Adrenal gland (tissue), 12 donors: ENCODE measurements around the gene DUOXA1. TPM values are rescaled to one million over a fixed set of nuclear protein-coding genes. Genes with fewer than 3 reads are reported as not detected.

Source experiments
- DNase-seq, 7 donors: peaks; one replicate each; pipeline ENCODE4 v3.0.0-alpha.2; 2019 to 2020
- H3K27ac ChIP-seq, 5 donors: fragments of 200-600 bp; sonication (generic) in 4 of 5; 1 replicate in 3 of 5; 2 replicates in 2 of 5; pipeline versions ENCODE4 v1.5.1 to v1.8.0; 2016 to 2020; ENCODE audit warnings: mild to moderate bottlenecking in 1 of 5
- H3K27me3 ChIP-seq: fragments of 200-600 bp; 2 replicates; pipeline ENCODE4 v1.8.0; 2021
- H3K36me3 ChIP-seq, 2 donors: fragments of 200-600 bp; replicated peaks in 1 of 2; 1 replicate in 1 of 2; 2 replicates in 1 of 2; pipeline versions ENCODE4 v1.5.1 to v1.8.0; 2018 to 2022
- H3K4me1 ChIP-seq, 2 donors: fragments of 200-600 bp; replicated peaks in 1 of 2; 1 replicate in 1 of 2; 2 replicates in 1 of 2; pipeline versions ENCODE4 v1.5.1 to v1.8.0; 2018 to 2021
- H3K4me3 ChIP-seq, 4 donors: fragments of 200-600 bp; sonication (generic) in 3 of 4; one replicate each; pipeline ENCODE4 v1.5.1; 2016 to 2018
- H3K9me3 ChIP-seq, 3 donors: fragments of 200-600 bp; sonication (generic) in 1 of 3; replicated peaks in 1 of 3; 1 replicate in 2 of 3; 2 replicates in 1 of 3; pipeline versions ENCODE4 v1.5.1 to v1.8.0; 2016 to 2021
- POLR2A ChIP-seq, 2 donors: fragments of 450-650 bp; IDR thresholded peaks; one replicate each; pipeline ENCODE4 v1.6.1; 2017; ENCODE audit warnings: antibody characterized with exemption in 2 of 2, mild to moderate bottlenecking in 2 of 2, moderate library complexity in 1 of 2
- WGBS, 4 donors: extraction: QIAGEN DNeasy Blood & Tissue Kit in 2 of 4; methylation state at CpG; one replicate each; pipeline versions ENCODE4 v1.1.5 to v1.1.7; 2013 to 2017; 5-methylcytosine and 5-hydroxymethylcytosine counted together
- intact Hi-C, 2 donors: fragments of 100-400 bp; cut with DNase I; formaldehyde crosslinking; loops; one replicate each; pipeline versions ENCODE4 v1.14.1 to v1.15.0; 2022 to 2023
- polyA plus RNA-seq, 3 donors: library from polyadenylated mRNA; stranded (reverse); fragments of 200-250 nt in 2 of 3; fragments of 350-450 nt in 1 of 3; fragmentation: Illumina TruSeq in 1 of 3; extraction: RNeasy Lipid Tissue Mini Kit (QIAGEN cat#74804) in 1 of 3; gene quantifications; one replicate each; pipeline ENCODE4 v1.2.3, GENCODE V29; 2013 to 2014
- total RNA-seq, 9 donors: library from RNA; depleted of rRNA in 4 of 9; stranded (reverse); fragments of >200 nt in 4 of 9; fragments of 120-200 nt in 1 of 9; fragmentation: NEBNext Ultra II Directional in 1 of 9; extraction: Animal tissue kit (Norgen Biotek cat#: 25700) in 1 of 9; gene quantifications; one replicate each; pipeline versions ENCODE4 v1.1.0 to v1.2.4, GENCODE V29; 2013 to 2023
- TF ChIP-seq, protein P1 (sequence below), 6 experiments: fragments of 450-650 bp in 4 of 6; fragments of 200-600 bp in 2 of 6; sonication (generic) in 1 of 6; IDR thresholded peaks; 1 replicate in 5 of 6; 2 replicates in 1 of 6; pipeline versions ENCODE4 v1.5.1 to v1.8.0; 2016 to 2021; ENCODE audit warnings: antibody characterized with exemption in 6 of 6, mild to moderate bottlenecking in 2 of 6, moderate library complexity in 1 of 6
- donor health status: healthy with polysubstance abuse.
- donor health status: Bipolar disorder and iron deficiency.
- donor health status: DM: yes; HTN: yes; CAD: no.
- donor health status: DM: no; HTN: no; CAD: no.
- donor health status: DM: no; HTN: no; CAD: no.
- donor health status: DM: yes; HTN: yes; CAD: no.

The DUOXA1 gene
- total and polyA plus RNA-seq, 12 donors = 0.11 to 21.3 (median 5.2) TPM

DNA sequence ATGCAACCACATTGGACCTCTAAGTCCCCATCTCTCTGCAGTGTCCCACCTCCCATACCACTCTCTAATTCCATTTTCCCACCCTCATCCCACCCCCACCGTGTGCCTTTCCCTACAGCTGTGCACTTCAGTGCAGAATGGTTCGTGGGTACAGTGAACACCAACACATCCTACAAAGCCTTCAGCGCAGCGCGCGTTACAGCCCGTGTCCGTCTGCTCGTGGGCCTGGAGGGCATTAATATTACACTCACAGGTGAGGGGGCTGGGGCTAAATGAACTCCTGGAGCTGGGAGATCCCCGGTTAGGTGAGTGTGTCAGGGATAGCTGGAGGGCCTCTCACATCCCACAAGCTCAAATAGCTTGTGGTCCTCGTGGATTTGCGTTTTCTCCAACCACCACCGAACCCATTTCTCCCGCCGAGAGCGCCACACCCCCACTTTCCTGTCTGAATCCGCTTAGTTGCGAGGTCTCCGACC is 13.6 kb downstream of the DUOXA1 start:
- no peaks in the 10 kb centered on the region for H3K36me3 ChIP-seq
- H3K4me3 ChIP-seq = no peak overlapping the region
- H3K27ac ChIP-seq = no peak overlapping the region
- no peaks in the 10 kb centered on the region for H3K9me3 ChIP-seq
- DNase-seq = no peak
- TF ChIP-seq, protein P1, sequence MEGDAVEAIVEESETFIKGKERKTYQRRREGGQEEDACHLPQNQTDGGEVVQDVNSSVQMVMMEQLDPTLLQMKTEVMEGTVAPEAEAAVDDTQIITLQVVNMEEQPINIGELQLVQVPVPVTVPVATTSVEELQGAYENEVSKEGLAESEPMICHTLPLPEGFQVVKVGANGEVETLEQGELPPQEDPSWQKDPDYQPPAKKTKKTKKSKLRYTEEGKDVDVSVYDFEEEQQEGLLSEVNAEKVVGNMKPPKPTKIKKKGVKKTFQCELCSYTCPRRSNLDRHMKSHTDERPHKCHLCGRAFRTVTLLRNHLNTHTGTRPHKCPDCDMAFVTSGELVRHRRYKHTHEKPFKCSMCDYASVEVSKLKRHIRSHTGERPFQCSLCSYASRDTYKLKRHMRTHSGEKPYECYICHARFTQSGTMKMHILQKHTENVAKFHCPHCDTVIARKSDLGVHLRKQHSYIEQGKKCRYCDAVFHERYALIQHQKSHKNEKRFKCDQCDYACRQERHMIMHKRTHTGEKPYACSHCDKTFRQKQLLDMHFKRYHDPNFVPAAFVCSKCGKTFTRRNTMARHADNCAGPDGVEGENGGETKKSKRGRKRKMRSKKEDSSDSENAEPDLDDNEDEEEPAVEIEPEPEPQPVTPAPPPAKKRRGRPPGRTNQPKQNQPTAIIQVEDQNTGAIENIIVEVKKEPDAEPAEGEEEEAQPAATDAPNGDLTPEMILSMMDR (IDR thresholded peaks at IDR 0.05) = no peak
- TF ChIP-seq POLR2A (IDR thresholded peaks at IDR 0.05) = no peak
- peaks cover 64% of the 10 kb centered on the region for H3K27me3 ChIP-seq
- WGBS, 4 donors = 46 to 65% (median 49%) methylated on average over 15 to 19 of the region's 19 CpGs
- peaks cover 6 to 19% of the 10 kb centered on the region in 2 donors for H3K4me1 ChIP-seq
- intact Hi-C loops = loop anchor here in 1 of 2 donors (5.0 to 10.0 kb wide), 3 partner anchors 51 to 141 kb away; no protein-coding TSS in a partner anchor

DNA sequence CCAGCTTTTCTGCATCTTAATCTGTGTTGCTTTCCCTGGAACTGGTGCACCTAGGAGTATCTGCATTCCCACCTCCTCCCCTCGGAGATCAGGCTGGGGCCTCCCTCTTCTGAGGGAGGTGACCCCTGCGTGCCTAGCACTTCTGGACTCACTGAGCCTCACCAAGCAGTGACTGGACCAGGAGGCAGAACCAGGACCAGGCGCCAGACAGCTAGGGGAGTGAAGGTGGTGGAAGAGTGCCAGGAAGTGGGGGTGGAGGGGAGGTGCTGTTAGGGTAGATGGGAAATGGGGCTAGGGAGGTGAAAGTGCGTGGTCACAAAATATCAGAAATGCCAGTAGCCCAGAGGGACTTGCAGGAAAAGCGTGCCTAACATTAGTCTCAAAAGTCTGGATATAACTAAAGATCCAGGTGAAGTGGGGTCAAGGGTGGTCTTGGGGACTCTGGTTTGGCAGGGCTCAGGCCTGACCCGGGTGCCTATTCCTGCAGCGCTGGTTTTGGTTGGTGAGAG is 14.3 kb downstream of the DUOXA1 start:
- no peak overlapping the region for H3K27ac ChIP-seq
- no peak for DNase-seq
- H3K36me3 ChIP-seq = no peaks in the 10 kb centered on the region
- intact Hi-C loops = loop anchor here in 1 of 2 donors (5.0 to 10.0 kb wide), 3 partner anchors 52 to 141 kb away; no protein-coding TSS in a partner anchor
- H3K27me3 ChIP-seq = peaks cover 64% of the 10 kb centered on the region
- peaks cover 6 to 19% of the 10 kb centered on the region in 2 donors for H3K4me1 ChIP-seq
- TF ChIP-seq POLR2A (IDR thresholded peaks at IDR 0.05) = no peak
- TF ChIP-seq, protein P1 (IDR thresholded peaks at IDR 0.05) = no peak
- 54 to 71% (median 66%) methylated on average over 7 of the region's 7 CpGs for WGBS, 4 donors
- no peaks in the 10 kb centered on the region for H3K9me3 ChIP-seq
- no peak overlapping the region for H3K4me3 ChIP-seq

DNA sequence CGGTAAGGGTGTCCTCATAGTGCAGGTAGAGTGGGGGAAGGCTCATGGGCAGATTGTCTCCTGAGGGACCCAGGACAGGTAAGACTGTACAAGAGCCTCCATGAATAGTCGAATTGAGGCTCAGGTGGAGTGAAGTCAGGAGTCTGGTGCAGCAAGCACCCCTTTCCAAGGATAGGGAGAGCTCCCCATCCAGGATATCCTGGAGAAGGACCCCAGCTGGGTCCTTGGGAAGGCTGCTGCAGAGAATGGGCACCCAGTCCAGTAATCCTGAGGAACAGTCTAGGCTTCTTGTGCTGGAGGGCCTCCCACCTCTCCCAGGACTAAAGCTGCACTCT is 15.0 kb downstream of the DUOXA1 start:
- H3K4me1 ChIP-seq = peaks cover 6 to 19% of the 10 kb centered on the region in 2 donors
- intact Hi-C loops = loop anchor here in 1 of 2 donors (5.0 to 10.0 kb wide), 3 partner anchors 53 to 140 kb away; no protein-coding TSS in a partner anchor
- no peaks in the 10 kb centered on the region for H3K36me3 ChIP-seq
- H3K9me3 ChIP-seq = no peaks in the 10 kb centered on the region
- H3K27me3 ChIP-seq = peaks cover 64% of the 10 kb centered on the region
- no peak for DNase-seq
- no peak overlapping the region for H3K27ac ChIP-seq
- peak overlapping the region in 1 of 4 donors; percentile 9 for H3K4me3 ChIP-seq
- 0 to 17% (median 11%) methylated on average over 1 to 2 of the region's 2 CpGs for WGBS, 4 donors
- no peak for TF ChIP-seq POLR2A (IDR thresholded peaks at IDR 0.05)
- TF ChIP-seq, protein P1 (IDR thresholded peaks at IDR 0.05) = no peak

DNA sequence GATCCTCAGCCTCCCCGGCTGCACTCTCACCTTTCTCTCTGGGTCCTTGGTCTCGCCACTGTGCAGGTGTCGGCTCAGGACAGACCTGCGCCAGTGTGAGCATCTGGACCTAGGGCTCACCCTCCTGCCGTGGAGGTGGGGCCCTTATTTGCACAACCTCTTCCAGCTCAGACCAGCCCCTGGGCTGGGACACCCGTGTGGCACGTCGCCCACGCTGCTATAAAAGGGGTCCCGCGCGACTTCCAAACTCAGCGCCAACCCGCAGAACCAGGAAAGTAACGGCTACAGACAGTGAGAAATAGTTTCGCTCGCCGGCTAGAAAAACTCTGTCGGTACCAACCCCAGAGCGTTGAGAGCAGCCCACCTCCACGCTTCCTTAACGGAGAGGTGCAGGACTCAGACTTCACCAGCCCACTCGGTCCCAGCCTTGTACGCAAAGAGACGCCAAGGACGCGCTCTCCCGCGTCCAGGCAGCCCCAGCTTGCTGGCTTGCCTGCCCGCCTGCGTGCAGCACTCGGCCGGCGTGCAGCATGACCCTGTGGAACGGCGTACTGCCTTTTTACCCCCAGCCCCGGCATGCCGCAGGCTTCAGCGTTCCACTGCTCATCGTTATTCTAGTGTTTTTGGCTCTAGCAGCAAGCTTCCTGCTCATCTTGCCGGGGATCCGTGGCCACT is 15.5 kb downstream of the DUOXA1 start, which contains the start of the genes DUOX2 and DUOXA2:
TSS of gene DUOX2 (minus strand) at position 97 of the 675 bp plus-strand sequence. CDS start 761 bp downstream, outside the sequence.
TSS of gene DUOXA2 (plus strand) at position 251 of the 675 bp plus-strand sequence. CDS start at position 531, 280 bp downstream.
- WGBS, 4 donors = 3 to 5% (median 4%) methylated on average over 27 to 42 of the region's 42 CpGs
- Histone ChIP-seq H3K27me3 (peaks cover 66% of the 10 kb centered on the region), H3K4me1 (peaks cover 6 to 19% of the 10 kb centered on the region in 2 donors), H3K27ac (no peak within 1 kb of the TSS), H3K9me3 (no peaks in the 10 kb centered on the region), H3K4me3 (peak within 1 kb of the TSS in 1 of 4 donors; percentile 9), H3K36me3 (no peaks in the 10 kb centered on the region)
- DNase-seq = peak in 2 of 7 donors; percentile 27 to 55
- intact Hi-C loops = loop anchor here in 1 of 2 donors (10.0 kb wide), 2 partner anchors 59 to 139 kb away; no protein-coding TSS in a partner anchor
- TF ChIP-seq, protein P1 (IDR thresholded peaks at IDR 0.05) = no peak
- TF ChIP-seq POLR2A (IDR thresholded peaks at IDR 0.05) = no peak
